RWPE1 (cell line): Measurements from ENCODE around the gene SHROOM3.
"Not testable (repeated sequence)": the region's sequence is repeated elsewhere in the genome, so short reads cannot be mapped to it uniquely, and the experiment has no call there.

Source experiments
- CTCF ChIA-PET: fragments of 350-600 bp; sonication (Branson Sonifier 250); formaldehyde crosslinking; extraction: SDS; loops from one replicate; lab custom pipeline; 2021; lab: Yijun Ruan, JAX
- POLR2A ChIA-PET: fragments of 400-600 bp; formaldehyde crosslinking; extraction: SDS; loops from one replicate; lab custom pipeline; 2020; ENCODE audit warnings: antibody characterized with exemption; ENCODE audit not compliant: low non-redundant PET; lab: Yijun Ruan, JAX
- DNase-seq: peaks from one replicate; pipeline ENCODE4 v3.0.0; 2012; ENCODE audit warnings: low spot score
- H3K27ac ChIP-seq: fragments of 450-650 bp; 2 replicates; pipeline ENCODE4 v1.5.1; 2017
- CTCF ChIP-seq: fragments of 450-650 bp; conservative IDR thresholded peaks from 2 replicates; pipeline ENCODE4 v1.5.1; 2017; ENCODE audit warnings: low read depth, mild to moderate bottlenecking

Gene SHROOM3

GRCh38 chr4:76726176-76726575 is 291.1 kb downstream of the SHROOM3 start:
- no peak for TF ChIP-seq CTCF
- ChIA-PET POLR2A (no interaction called here), CTCF (interaction anchor here (0.6 kb wide), 1 partner anchor 292 kb away, joined by 3 read pairs; no protein-coding TSS in a partner anchor)
- no peak for DNase-seq
- no peak overlapping the region for H3K27ac ChIP-seq

GRCh38 chr4:76726631-76727030 is 291.6 kb downstream of the SHROOM3 start:
- POLR2A ChIA-PET = no interaction called here
- CTCF ChIA-PET = no interaction called here
- H3K27ac ChIP-seq = no peak overlapping the region
- DNase-seq = no peak
- TF ChIP-seq CTCF = no peak

GRCh38 chr4:76727934-76728333 is 292.9 kb downstream of the SHROOM3 start:
- CTCF ChIA-PET, DNase-seq, H3K27ac ChIP-seq, POLR2A ChIA-PET: not testable (repeated sequence)

GRCh38 chr4:76729460-76729859 is 294.4 kb downstream of the SHROOM3 start:
- DNase-seq = no peak
- H3K27ac ChIP-seq = no peak overlapping the region
- TF ChIP-seq CTCF = no peak
- POLR2A ChIA-PET = no interaction called here
- CTCF ChIA-PET = interaction anchor here (0.6 to 0.7 kb wide), 4 partner anchors 11 to 479 kb away, joined by 3 to 5 read pairs (median 4); no protein-coding TSS in a partner anchor

GRCh38 chr4:76729980-76730379 is 295.0 kb downstream of the SHROOM3 start:
- CTCF ChIA-PET = interaction anchor here (0.6 to 0.7 kb wide), 3 partner anchors 30 to 479 kb away, joined by 3 to 5 read pairs (median 5); no protein-coding TSS in a partner anchor
- no peak for DNase-seq
- H3K27ac ChIP-seq = no peak overlapping the region
- TF ChIP-seq CTCF = no peak
- POLR2A ChIA-PET = no interaction called here

GRCh38 chr4:76732246-76732645 is 297.2 kb downstream of the SHROOM3 start:
- ChIA-PET POLR2A (no interaction called here), CTCF (interaction anchor here (0.5 to 0.6 kb wide), 2 partner anchors 25 to 105 kb away, joined by 3 read pairs; no protein-coding TSS in a partner anchor)
- H3K27ac ChIP-seq = no peak overlapping the region
- DNase-seq = no peak
- TF ChIP-seq CTCF = no peak

GRCh38 chr4:76733068-76733771 is 298.2 kb downstream of the SHROOM3 start:
- CTCF ChIA-PET = interaction anchor here (0.5 to 1.2 kb wide), 3 partner anchors 18 to 728 kb away, joined by 3 to 7 read pairs (median 4); no protein-coding TSS in a partner anchor
- POLR2A ChIA-PET = no interaction called here

More at GRCh38 chr4:76733068-76733771, 298.2 kb downstream of the SHROOM3 start:
- H3K27ac ChIP-seq = no peak overlapping the region
- TF ChIP-seq CTCF = peak; percentile 40
- peak; percentile 39 for DNase-seq
